ENCODE results near the gene USP37.

DNA sequence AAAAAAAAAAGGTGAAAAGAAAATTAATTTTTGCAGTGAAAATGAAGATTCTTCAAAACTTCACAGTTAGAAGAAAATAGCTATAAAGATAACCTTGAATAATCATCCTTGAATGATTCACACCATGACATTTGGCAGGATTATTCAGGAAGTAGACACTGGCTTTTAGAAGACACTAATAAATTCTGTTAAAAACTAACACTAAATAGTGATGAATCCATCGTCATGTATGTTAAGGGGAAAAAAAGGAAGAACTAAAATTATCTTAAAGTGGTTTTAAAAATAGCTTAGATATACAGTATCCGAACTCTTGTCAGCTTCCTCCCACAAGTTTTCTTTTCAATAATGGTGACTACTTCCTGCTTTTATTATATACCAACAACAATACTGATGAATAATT lies 10.2 kb downstream of the USP37 start:
- TF ChIP-seq, protein P1, sequence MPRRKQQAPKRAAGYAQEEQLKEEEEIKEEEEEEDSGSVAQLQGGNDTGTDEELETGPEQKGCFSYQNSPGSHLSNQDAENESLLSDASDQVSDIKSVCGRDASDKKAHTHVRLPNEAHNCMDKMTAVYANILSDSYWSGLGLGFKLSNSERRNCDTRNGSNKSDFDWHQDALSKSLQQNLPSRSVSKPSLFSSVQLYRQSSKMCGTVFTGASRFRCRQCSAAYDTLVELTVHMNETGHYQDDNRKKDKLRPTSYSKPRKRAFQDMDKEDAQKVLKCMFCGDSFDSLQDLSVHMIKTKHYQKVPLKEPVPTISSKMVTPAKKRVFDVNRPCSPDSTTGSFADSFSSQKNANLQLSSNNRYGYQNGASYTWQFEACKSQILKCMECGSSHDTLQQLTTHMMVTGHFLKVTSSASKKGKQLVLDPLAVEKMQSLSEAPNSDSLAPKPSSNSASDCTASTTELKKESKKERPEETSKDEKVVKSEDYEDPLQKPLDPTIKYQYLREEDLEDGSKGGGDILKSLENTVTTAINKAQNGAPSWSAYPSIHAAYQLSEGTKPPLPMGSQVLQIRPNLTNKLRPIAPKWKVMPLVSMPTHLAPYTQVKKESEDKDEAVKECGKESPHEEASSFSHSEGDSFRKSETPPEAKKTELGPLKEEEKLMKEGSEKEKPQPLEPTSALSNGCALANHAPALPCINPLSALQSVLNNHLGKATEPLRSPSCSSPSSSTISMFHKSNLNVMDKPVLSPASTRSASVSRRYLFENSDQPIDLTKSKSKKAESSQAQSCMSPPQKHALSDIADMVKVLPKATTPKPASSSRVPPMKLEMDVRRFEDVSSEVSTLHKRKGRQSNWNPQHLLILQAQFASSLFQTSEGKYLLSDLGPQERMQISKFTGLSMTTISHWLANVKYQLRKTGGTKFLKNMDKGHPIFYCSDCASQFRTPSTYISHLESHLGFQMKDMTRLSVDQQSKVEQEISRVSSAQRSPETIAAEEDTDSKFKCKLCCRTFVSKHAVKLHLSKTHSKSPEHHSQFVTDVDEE (CRISPR knock-in tag; IDR thresholded peaks at IDR 0.05) = no peak
- no peak for TF ChIP-seq ZFP30 (CRISPR knock-in tag; IDR thresholded peaks at IDR 0.05)
- TF ChIP-seq OSR1 (CRISPR knock-in tag; IDR thresholded peaks at IDR 0.05) = no peak
- TF ChIP-seq ZFP3 (CRISPR knock-in tag; IDR thresholded peaks at IDR 0.05) = no peak
- TF ChIP-seq ZNF565 (CRISPR knock-in tag; conservative IDR thresholded peaks at IDR 0.05; ENCODE audit: low read depth) = no peak
- TF ChIP-seq, protein P2, sequence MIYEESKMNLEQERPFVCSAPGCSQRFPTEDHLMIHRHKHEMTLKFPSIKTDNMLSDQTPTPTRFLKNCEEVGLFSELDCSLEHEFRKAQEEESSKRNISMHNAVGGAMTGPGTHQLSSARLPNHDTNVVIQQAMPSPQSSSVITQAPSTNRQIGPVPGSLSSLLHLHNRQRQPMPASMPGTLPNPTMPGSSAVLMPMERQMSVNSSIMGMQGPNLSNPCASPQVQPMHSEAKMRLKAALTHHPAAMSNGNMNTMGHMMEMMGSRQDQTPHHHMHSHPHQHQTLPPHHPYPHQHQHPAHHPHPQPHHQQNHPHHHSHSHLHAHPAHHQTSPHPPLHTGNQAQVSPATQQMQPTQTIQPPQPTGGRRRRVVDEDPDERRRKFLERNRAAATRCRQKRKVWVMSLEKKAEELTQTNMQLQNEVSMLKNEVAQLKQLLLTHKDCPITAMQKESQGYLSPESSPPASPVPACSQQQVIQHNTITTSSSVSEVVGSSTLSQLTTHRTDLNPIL (CRISPR knock-in tag; IDR thresholded peaks at IDR 0.05; ENCODE audit: low read depth) = no peak
- TF ChIP-seq PPARA (CRISPR knock-in tag; IDR thresholded peaks at IDR 0.05; ENCODE audit: borderline replicate concordance) = no peak
- no peak for TF ChIP-seq ESRRG (CRISPR knock-in tag; IDR thresholded peaks at IDR 0.05)

Data from SK-N-SH treated with all-trans-retinoic acid at 6 μM for 48 hours (cell line).